Retinal pigment epithelial cell (primary cell): ENCODE measurements around the gene GRIK1.

Source experiments
- DNase-seq: peaks from one replicate; pipeline ENCODE4 v3.0.0-alpha.2; 2010; ENCODE audit warnings: low read depth
- H3K4me3 ChIP-seq: 2 replicates; pipeline ENCODE4 v1.5.1; 2011; ENCODE audit warnings: mild to moderate bottlenecking, low read length, control low read depth, moderate library complexity
- TF ChIP-seq, protein P1 (sequence below): conservative IDR thresholded peaks from 2 replicates; pipeline ENCODE4 v1.5.1; 2011; ENCODE audit warnings: low read depth, low read length, control low read depth, inconsistent platforms

The GRIK1 gene

DNA sequence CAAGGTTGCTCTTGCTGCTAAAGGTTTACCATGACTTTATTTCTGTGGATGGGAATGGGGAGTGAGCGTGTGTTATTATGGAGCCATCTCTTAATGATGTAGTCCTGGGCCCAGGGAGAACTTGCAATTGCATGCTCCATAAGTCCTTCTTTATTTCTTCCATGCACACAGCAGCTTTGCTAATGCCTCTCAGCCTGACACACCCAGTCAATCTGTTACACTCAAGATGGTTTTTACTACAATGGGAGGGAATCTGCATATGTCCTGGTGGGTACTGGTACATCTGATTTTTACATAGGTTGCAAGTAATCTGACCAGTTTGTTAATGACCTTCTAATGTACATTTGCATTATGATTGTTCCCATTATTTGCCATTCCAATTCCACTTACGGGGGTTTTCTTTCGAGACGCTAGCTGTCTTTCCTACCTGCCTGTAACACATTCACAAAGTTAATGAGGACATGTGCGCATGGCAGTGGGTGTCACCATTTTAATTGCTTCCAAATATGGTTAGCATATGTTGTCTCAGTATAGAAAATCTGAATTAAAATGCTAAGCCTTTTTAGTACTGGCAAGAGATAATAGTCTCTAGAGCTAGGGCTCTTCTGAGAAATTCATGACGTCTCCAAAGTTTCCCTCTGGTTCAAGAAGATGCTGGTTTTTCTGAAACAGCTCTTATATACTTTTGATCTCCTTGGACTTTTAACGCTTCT, 188.2 kb downstream of the GRIK1 start:
- TF ChIP-seq, protein P1, sequence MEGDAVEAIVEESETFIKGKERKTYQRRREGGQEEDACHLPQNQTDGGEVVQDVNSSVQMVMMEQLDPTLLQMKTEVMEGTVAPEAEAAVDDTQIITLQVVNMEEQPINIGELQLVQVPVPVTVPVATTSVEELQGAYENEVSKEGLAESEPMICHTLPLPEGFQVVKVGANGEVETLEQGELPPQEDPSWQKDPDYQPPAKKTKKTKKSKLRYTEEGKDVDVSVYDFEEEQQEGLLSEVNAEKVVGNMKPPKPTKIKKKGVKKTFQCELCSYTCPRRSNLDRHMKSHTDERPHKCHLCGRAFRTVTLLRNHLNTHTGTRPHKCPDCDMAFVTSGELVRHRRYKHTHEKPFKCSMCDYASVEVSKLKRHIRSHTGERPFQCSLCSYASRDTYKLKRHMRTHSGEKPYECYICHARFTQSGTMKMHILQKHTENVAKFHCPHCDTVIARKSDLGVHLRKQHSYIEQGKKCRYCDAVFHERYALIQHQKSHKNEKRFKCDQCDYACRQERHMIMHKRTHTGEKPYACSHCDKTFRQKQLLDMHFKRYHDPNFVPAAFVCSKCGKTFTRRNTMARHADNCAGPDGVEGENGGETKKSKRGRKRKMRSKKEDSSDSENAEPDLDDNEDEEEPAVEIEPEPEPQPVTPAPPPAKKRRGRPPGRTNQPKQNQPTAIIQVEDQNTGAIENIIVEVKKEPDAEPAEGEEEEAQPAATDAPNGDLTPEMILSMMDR = no peak
- H3K4me3 ChIP-seq = no peak overlapping the region
- DNase-seq = no peak

- no peak for DNase-seq
- H3K4me3 ChIP-seq = no peak overlapping the region
- TF ChIP-seq, protein P1 = no peak
Observed at GRCh38 chr21:29749957-29750356, 189.8 kb downstream of the GRIK1 start.

GRCh38 chr21:29749223-29749622, 190.6 kb downstream of the GRIK1 start:
- no peak overlapping the region for H3K4me3 ChIP-seq
- no peak for DNase-seq
- TF ChIP-seq, protein P1 = no peak

- no peak overlapping the region for H3K4me3 ChIP-seq
- TF ChIP-seq, protein P1 = no peak
- peak; percentile 2 for DNase-seq
Observed at GRCh38 chr21:29748391-29749167, 191.2 kb downstream of the GRIK1 start.

- DNase-seq = no peak
- H3K4me3 ChIP-seq = no peak overlapping the region
- TF ChIP-seq, protein P1 = no peak
Observed at GRCh38 chr21:29741761-29742160, 198.0 kb downstream of the GRIK1 start.

DNA sequence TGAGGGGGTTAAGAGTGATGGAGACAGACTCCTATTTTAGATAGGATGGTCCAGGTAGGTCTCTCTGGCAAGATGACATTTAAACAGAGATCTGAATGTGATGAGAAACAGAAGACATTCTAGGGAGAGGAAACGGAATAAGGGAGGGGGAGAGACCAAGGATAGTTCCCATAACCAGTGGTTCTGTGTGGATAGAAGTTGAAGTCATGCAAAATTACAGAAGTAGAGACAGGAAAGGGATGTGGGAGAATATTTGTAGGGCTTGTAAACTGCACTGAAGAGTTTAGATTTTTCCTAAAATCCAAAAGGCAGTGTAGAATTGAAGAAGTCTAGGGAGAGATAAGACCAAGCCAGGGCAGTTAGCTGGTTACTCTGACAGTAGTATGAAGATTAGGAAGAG, 200.6 kb downstream of the GRIK1 start:
- no peak for DNase-seq
- no peak overlapping the region for H3K4me3 ChIP-seq
- TF ChIP-seq, protein P1 = no peak

- no peak for DNase-seq
- TF ChIP-seq, protein P1 = no peak
Observed at GRCh38 chr21:29738730-29739129, 201.1 kb downstream of the GRIK1 start.

More at GRCh38 chr21:29738730-29739129, 201.1 kb downstream of the GRIK1 start:
- H3K4me3 ChIP-seq = no peak overlapping the region
